Gastrocnemius medialis (tissue), 4 donors: ENCODE measurements around the gene MYO15A. TPM values are rescaled to one million over a fixed set of nuclear protein-coding genes. Genes with fewer than 3 reads are reported as not detected.

Experiments
- ATAC-seq, 2 donors: fragments of 150-250 bp; one replicate each; pipeline ENCODE4 v1.9.1; 2016
- DNase-seq, 2 donors: peaks; one replicate each; pipeline ENCODE4 v3.0.0-alpha.2; 2019
- H3K27ac ChIP-seq, 4 donors: fragments of 200-600 bp; sonication (generic); 1 replicate in 1 of 4; 2 replicates in 3 of 4; pipeline ENCODE4 v1.5.1; 2016 to 2018; ENCODE audit warnings: mild to moderate bottlenecking in 2 of 4, moderate library complexity in 1 of 4
- H3K27me3 ChIP-seq, 3 donors: fragments of 200-600 bp; sonication (generic) in 2 of 3; 1 replicate in 1 of 3; 2 replicates in 2 of 3; pipeline versions ENCODE4 v1.5.1 to v1.6.0; 2016 to 2019; ENCODE audit warnings: mild to moderate bottlenecking in 1 of 3, moderate library complexity in 1 of 3
- H3K36me3 ChIP-seq, 2 donors: fragments of 200-600 bp; sonication (generic) in 1 of 2; one replicate each; pipeline ENCODE4 v1.5.1; 2017 to 2018
- H3K4me1 ChIP-seq, 2 donors: fragments of 200-600 bp; sonication (generic) in 1 of 2; one replicate each; pipeline ENCODE4 v1.5.1; 2016 to 2017; ENCODE audit warnings: mild to moderate bottlenecking in 2 of 2
- H3K4me3 ChIP-seq, 4 donors: fragments of 200-600 bp; sonication (generic) in 3 of 4; 1 replicate in 1 of 4; 2 replicates in 3 of 4; pipeline ENCODE4 v1.5.1; 2016 to 2019; ENCODE audit warnings: mild to moderate bottlenecking in 2 of 4
- H3K9me3 ChIP-seq, 3 donors: fragments of 200-600 bp; sonication (generic) in 2 of 3; 1 replicate in 1 of 3; 2 replicates in 2 of 3; pipeline ENCODE4 v1.5.1; 2016 to 2019
- CTCF ChIP-seq, 5 experiments: fragments of 450-650 bp in 3 of 5; fragments of 200-600 bp in 2 of 5; sonication (generic) in 2 of 5; IDR thresholded peaks in 4 of 5; conservative IDR thresholded peaks in 1 of 5; 1 replicate in 4 of 5; 2 replicates in 1 of 5; pipeline ENCODE4 v1.5.1; 2016 to 2019; ENCODE audit warnings: antibody characterized with exemption in 5 of 5, mild to moderate bottlenecking in 3 of 5, moderate library complexity in 3 of 5
- POLR2A ChIP-seq, 2 donors: fragments of 450-650 bp; IDR thresholded peaks; one replicate each; pipeline ENCODE4 v1.6.1; 2017; ENCODE audit warnings: antibody characterized with exemption in 2 of 2, mild to moderate bottlenecking in 2 of 2, moderate library complexity in 2 of 2
- in situ Hi-C, 4 donors: fragments of 200-750 bp; cut with MboI; loops; one replicate each; pipeline versions ENCODE4 v1.15.0 to v1.8.0; 2017; ENCODE audit warnings: low sequenced_read_pairs in 4 of 4
- intact Hi-C: fragments of 100-400 bp; cut with DNase I; formaldehyde crosslinking; loops from one replicate; pipeline ENCODE4 v1.15.1; 2023; ENCODE audit warnings: low total_unique reads
- total RNA-seq, 4 donors: library from RNA; depleted of rRNA; stranded (reverse); fragments of >200 nt; gene quantifications; one replicate each; pipeline versions ENCODE4 v1.1.0 to v1.2.3, GENCODE V29; 2016

MYO15A gene
- total RNA-seq, 4 donors from 2014 or later: 0.04 to 0.70 (median 0.31) TPM; not detected in 1

DNA sequence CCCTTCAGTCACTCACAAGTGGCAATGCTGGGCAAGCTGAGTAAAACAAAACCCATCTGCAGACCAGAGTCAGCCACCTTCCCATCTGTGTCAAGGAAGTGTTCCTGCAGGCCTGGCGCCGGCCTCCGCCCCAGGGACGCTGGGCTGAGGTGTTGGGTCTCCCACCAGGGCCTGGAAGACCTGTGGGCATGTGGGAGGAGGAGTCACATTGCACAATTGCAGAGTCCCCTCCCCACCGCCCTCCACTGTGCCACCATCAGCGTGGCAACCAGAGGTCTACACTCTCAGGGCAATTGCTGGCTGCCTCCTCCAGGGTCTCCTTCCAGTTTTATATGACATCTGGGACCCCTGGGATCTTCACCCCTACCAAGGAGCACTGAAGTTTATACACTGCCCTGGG, 3.0 kb upstream of the MYO15A start:
- Histone ChIP-seq H3K27me3 (no peaks in the 10 kb centered on the region), H3K4me3 (no peak overlapping the region), H3K4me1 (no peaks in the 10 kb centered on the region), H3K9me3 (no peaks in the 10 kb centered on the region), H3K36me3 (peaks cover 0 to 58% of the 10 kb centered on the region in 2 donors), H3K27ac (no peak overlapping the region)
- no peak for ATAC-seq
- DNase-seq: no peak
- TF ChIP-seq CTCF (IDR thresholded peaks at IDR 0.05 in 4 of 5, conservative IDR thresholded peaks at IDR 0.05 in 1 of 5) (no peak), POLR2A (IDR thresholded peaks at IDR 0.05) (no peak)
- in situ Hi-C loops (no loop called here), intact Hi-C loops (no loop called here)

- no peaks in the 10 kb centered on the region for H3K9me3 ChIP-seq
- TF ChIP-seq CTCF (IDR thresholded peaks at IDR 0.05 in 4 of 5, conservative IDR thresholded peaks at IDR 0.05 in 1 of 5): no peak
- H3K36me3 ChIP-seq: peaks cover 0 to 52% of the 10 kb centered on the region in 2 donors
- in situ Hi-C loops: no loop called here
- no peaks in the 10 kb centered on the region for H3K27me3 ChIP-seq
- no peaks in the 10 kb centered on the region for H3K4me1 ChIP-seq
- intact Hi-C loops: no loop called here
- ATAC-seq (no peak), DNase-seq (no peak)
- H3K4me3 ChIP-seq: no peak overlapping the region
- H3K27ac ChIP-seq: no peak overlapping the region
Observed at GRCh38 chr17:18106211-18106610, 2.3 kb upstream of the MYO15A start.

GRCh38 chr17:18107061-18107790, 1.3 kb upstream of the MYO15A start:
- DNase-seq: no peak
- H3K36me3 ChIP-seq: peaks cover 0 to 43% of the 10 kb centered on the region in 2 donors
- no peaks in the 10 kb centered on the region for H3K27me3 ChIP-seq
- in situ Hi-C loops (no loop called here), intact Hi-C loops (no loop called here)
- no peak for ATAC-seq
- no peaks in the 10 kb centered on the region for H3K9me3 ChIP-seq
- no peaks in the 10 kb centered on the region for H3K4me1 ChIP-seq
- no peak overlapping the region for H3K4me3 ChIP-seq
- TF ChIP-seq CTCF (IDR thresholded peaks at IDR 0.05 in 4 of 5, conservative IDR thresholded peaks at IDR 0.05 in 1 of 5): no peak
- no peak overlapping the region for H3K27ac ChIP-seq

- no peak overlapping the region for H3K4me3 ChIP-seq
- H3K27me3 ChIP-seq: no peaks in the 10 kb centered on the region
- DNase-seq: no peak
- no peaks in the 10 kb centered on the region for H3K9me3 ChIP-seq
- H3K4me1 ChIP-seq: no peaks in the 10 kb centered on the region
- no peak overlapping the region for H3K27ac ChIP-seq
- intact Hi-C loops (no loop called here), in situ Hi-C loops (no loop called here)
- peaks cover 0 to 39% of the 10 kb centered on the region in 2 donors for H3K36me3 ChIP-seq
- TF ChIP-seq POLR2A (IDR thresholded peaks at IDR 0.05) (no peak), CTCF (IDR thresholded peaks at IDR 0.05 in 4 of 5, conservative IDR thresholded peaks at IDR 0.05 in 1 of 5) (no peak)
- ATAC-seq: no peak
Observed at GRCh38 chr17:18107971-18108370, 585 bp upstream of the MYO15A start.
